ENCODE data around the gene NEDD4L. TPM values are rescaled to one million over a fixed set of nuclear protein-coding genes. Genes with fewer than 3 reads are reported as not detected.

The NEDD4L gene
- total and polyA plus RNA-seq, 10 of the 15 experiments (the other 5 are each of a cell fraction or from before 2014, with no cell fraction given) = 7.4 to 24.0 (median 17.7) TPM

DNA sequence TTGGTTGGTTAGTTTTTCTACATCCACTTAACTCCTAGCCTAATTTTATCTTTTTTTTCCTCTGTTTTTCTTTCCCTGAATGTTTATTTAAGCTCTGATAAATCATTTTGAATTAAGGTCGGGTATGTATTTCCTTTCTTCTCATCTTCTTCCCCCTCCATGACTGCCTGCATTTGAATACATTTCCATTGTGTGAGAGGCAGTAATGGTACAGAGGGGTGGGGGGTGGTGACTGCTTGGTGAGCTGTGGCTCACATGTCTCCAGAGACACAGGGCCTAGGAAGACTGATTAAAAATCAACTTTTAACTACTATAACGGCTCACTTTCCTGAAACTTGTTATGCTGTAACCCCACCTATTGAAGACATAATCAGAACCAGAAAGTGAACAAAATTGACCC, 58.0 kb downstream of the NEDD4L start:
- H3K4me2 ChIP-seq (ENCODE audit: control insufficient read depth, insufficient read depth) = no peak overlapping the region
- intact Hi-C loops (cut with micrococcal nuclease; ENCODE audit: unreplicated experiment) (no loop called here), in situ Hi-C loops (cut with MboI) (no loop called here)
- no TSS peak for BruUV-seq (replicated peaks)
- H3K27me3 ChIP-seq (replicated peaks in 1 of 2; ENCODE audit: control insufficient read depth in 2 of 2, insufficient read depth in 2 of 2, low read length in 1 of 2) = no peaks in the 10 kb centered on the region
- FAIRE-seq = no peak
- ChIA-PET SMC1A (ENCODE audit: uncharacterized antibody, unreplicated experiment) (interaction anchor here (1.0 to 6.3 kb wide), 13 partner anchors 9 to 58 kb away, joined by 3 to 43 read pairs (median 7); partner anchors contain the start of gene NEDD4L), CTCF (interaction anchor here (0.6 to 8.3 kb wide), 7 partner anchors 8 to 59 kb away, joined by 3 to 43 read pairs (median 5); partner anchors contain the start of gene NEDD4L), RAD21 (ENCODE audit: unreplicated experiment) (interaction anchor here (1.2 to 4.3 kb wide), 5 partner anchors 10 to 123 kb away, joined by 3 to 53 read pairs (median 10); no protein-coding TSS in a partner anchor), POLR2A (interaction anchor here (1.0 to 5.3 kb wide), 4 partner anchors 9 to 57 kb away, joined by 4 to 46 read pairs (median 6); no protein-coding TSS in a partner anchor)
- H4K20me1 ChIP-seq (ENCODE audit: control insufficient read depth, insufficient read depth) = no peaks in the 10 kb centered on the region
- TF ChIP-seq RAD51 (IDR thresholded peaks at IDR 0.05) (no peak), PAX8 (IDR thresholded peaks at IDR 0.05) (no peak), IKZF1 (conservative IDR thresholded peaks at IDR 0.05) (no peak), BACH1 (IDR thresholded peaks at IDR 0.05; ENCODE audit: borderline replicate concordance) (no peak), MYB (IDR thresholded peaks at IDR 0.05; ENCODE audit: borderline replicate concordance, low read depth, low read length) (no peak), ZBED1 (IDR thresholded peaks at IDR 0.05; ENCODE audit: borderline replicate concordance) (no peak), NFIC (IDR thresholded peaks at IDR 0.05; ENCODE audit: low read depth, low read length) (no peak), LARP7 (IDR thresholded peaks at IDR 0.05) (no peak), EP300 (IDR thresholded peaks at IDR 0.05; ENCODE audit: borderline replicate concordance in 1 of 2, control insufficient read depth in 1 of 2, low read depth in 2 of 2, low read length in 2 of 2) (no peak)
- peaks cover 11% of the 10 kb centered on the region for H3K4me1 ChIP-seq (ENCODE audit: control insufficient read depth, insufficient read depth, low read length)
- ATAC-seq = peak; percentile 41
- no peak overlapping the region for H3K4me3 ChIP-seq
- H3K9me3 ChIP-seq (replicated peaks; ENCODE audit: control insufficient read depth, insufficient read depth, low read length) = no peaks in the 10 kb centered on the region
- no peak overlapping the region for H3K9ac ChIP-seq (ENCODE audit: control insufficient read depth, insufficient read depth, low read length)
- H3K79me2 ChIP-seq (ENCODE audit: control insufficient read depth, insufficient read depth, low read length) = no peaks in the 10 kb centered on the region
- no peak overlapping the region for H3K27ac ChIP-seq (ENCODE audit: control insufficient read depth, insufficient read depth)
- no peak overlapping the region for H2AFZ ChIP-seq (ENCODE audit: control insufficient read depth, low read depth, low read length)
- H3K36me3 ChIP-seq (ENCODE audit: control insufficient read depth in 2 of 2, insufficient read depth in 2 of 2, low read length in 1 of 2) = no peaks in the 10 kb centered on the region
- 36% methylated on average over 2 of the region's 2 CpGs for WGBS (ENCODE audit: insufficient coverage, insufficient replicate concordance, low lambda C conversion rate, missing lambda C conversion rate)
- no peak for DNase-seq (ENCODE audit: low read depth, low spot score)
